Thymus (tissue), 11 donors: ENCODE results near the gene PLB1. TPM values are rescaled to one million over a fixed set of nuclear protein-coding genes. Genes with fewer than 3 reads are reported as not detected.
"Not testable (repeated sequence)": the region's sequence is repeated elsewhere in the genome, so short reads cannot be mapped to it uniquely, and the experiment has no call there.

Experiments
- DNase-seq, 9 donors: peaks; one replicate each; pipeline ENCODE4 v3.0.0-alpha.2; 2013; ENCODE audit warnings: low spot score in 9 of 9, low read depth in 6 of 9, missing footprints in 1 of 9
- H3K27ac ChIP-seq, 2 donors: one replicate each; pipeline ENCODE4 v1.5.1; 2013; ENCODE audit warnings: control low read depth in 1 of 2, low read depth in 1 of 2, low read length in 1 of 2, mild to moderate bottlenecking in 1 of 2, moderate library complexity in 1 of 2
- H3K27me3 ChIP-seq, 2 donors: one replicate each; pipeline ENCODE4 v1.5.1; 2013; ENCODE audit warnings: low read length in 1 of 2; ENCODE audit not compliant: control insufficient read depth in 2 of 2, insufficient read depth in 1 of 2
- H3K36me3 ChIP-seq, 2 donors: one replicate each; pipeline ENCODE4 v1.5.1; 2013; ENCODE audit warnings: low read length in 1 of 2, mild to moderate bottlenecking in 1 of 2, moderate library complexity in 1 of 2; ENCODE audit not compliant: control insufficient read depth in 2 of 2, insufficient read depth in 2 of 2
- H3K4me1 ChIP-seq, 2 donors: one replicate each; pipeline ENCODE4 v1.5.1; 2013; ENCODE audit warnings: low read length in 2 of 2; ENCODE audit not compliant: control insufficient read depth in 2 of 2, insufficient read depth in 2 of 2
- H3K4me3 ChIP-seq, 2 donors: one replicate each; pipeline ENCODE4 v1.5.1; 2013; ENCODE audit warnings: low read length in 2 of 2, control low read depth in 1 of 2, mild to moderate bottlenecking in 1 of 2
- H3K9me3 ChIP-seq, 2 donors: one replicate each; pipeline ENCODE4 v1.5.1; 2013; ENCODE audit warnings: low read length in 1 of 2, mild to moderate bottlenecking in 1 of 2; ENCODE audit not compliant: control insufficient read depth in 2 of 2, insufficient read depth in 1 of 2
- WGBS: extraction: QIAGEN DNeasy Blood & Tissue Kit; methylation state at CpG from one replicate; pipeline ENCODE4 v1.1.7; 2013; 5-methylcytosine and 5-hydroxymethylcytosine counted together
- polyA plus RNA-seq: library from polyadenylated mRNA; stranded (reverse); fragments of 200-250 nt; gene quantifications from one replicate; pipeline ENCODE4 v1.2.3, GENCODE V29; 2013
- total RNA-seq: library from RNA; stranded (reverse); fragments of 120-200 nt; gene quantifications from one replicate; pipeline ENCODE4 v1.2.4, GENCODE V29; 2013
- donor health status: healthy.

PLB1 gene
- total and polyA plus RNA-seq, 2 donors = 1.8 to 2.3 TPM

DNA sequence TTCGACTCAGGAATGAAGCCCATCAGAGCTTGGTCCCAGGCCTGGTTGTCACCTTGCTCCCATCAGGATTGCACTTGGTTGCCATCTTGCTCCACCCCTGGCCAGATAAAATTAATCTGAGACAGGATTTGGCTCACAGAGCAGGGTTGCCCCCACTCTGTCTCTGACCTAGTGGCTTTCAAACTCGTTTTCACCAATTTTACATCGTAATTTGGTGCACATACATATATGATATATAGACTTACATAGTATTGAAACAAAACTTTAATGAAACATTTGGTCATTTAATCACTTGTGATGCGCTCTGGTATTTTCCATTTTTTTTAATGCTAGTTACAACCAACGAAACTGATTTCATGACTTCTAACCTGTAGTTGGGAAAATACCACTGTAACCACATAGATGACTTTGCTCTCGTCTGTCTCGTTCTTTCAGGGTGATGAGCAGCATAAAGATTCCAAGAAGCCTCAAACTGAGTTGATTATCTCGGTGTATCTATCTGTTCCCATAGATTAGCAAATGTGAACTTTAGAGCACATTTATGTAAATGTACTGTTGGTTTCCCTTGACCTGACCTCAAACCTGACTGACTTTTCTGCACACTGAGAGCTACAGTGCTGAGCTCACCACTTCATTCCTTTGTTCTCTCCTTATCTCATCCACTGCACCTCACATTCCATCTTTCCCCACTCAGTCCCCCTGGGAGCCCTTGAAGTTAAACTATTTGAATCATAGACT is 30.5 kb upstream of the PLB1 start:
- H3K4me3 ChIP-seq = no peak overlapping the region
- WGBS = 63% methylated on average over 8 of the region's 8 CpGs
- DNase-seq = peak in 1 of 9 donors; percentile 20
- no peaks in the 10 kb centered on the region for H3K4me1 ChIP-seq
- peaks cover 0 to 4% of the 10 kb centered on the region in 2 donors for H3K9me3 ChIP-seq
- no peak overlapping the region for H3K27ac ChIP-seq
- H3K27me3 ChIP-seq = no peaks in the 10 kb centered on the region
- H3K36me3 ChIP-seq = no peaks in the 10 kb centered on the region

DNA sequence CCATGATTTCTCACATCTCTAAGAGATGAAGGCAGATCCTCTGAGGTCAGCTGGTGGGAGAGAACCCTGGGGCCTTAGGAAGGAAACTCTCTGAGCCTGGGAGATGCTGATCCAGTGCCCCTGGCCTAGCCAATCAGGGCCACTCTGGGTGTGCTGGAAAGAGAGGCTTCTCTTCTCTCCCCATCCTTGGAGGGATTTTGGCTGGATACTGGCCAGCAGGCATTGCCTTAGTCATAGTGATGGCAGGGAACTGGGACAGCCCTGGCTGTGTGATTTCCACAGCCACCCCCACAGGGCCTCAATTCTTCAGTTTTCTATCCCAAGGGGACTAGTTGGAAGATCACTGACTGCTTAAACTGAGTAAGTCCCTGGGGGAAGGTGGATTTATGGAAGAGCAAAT is 26.6 kb upstream of the PLB1 start:
- DNase-seq = no peak
- Histone ChIP-seq H3K27me3 (no peaks in the 10 kb centered on the region), H3K27ac (no peak overlapping the region), H3K4me1 (no peaks in the 10 kb centered on the region), H3K36me3 (no peaks in the 10 kb centered on the region), H3K4me3 (no peak overlapping the region), H3K9me3 (no peaks in the 10 kb centered on the region)

DNA sequence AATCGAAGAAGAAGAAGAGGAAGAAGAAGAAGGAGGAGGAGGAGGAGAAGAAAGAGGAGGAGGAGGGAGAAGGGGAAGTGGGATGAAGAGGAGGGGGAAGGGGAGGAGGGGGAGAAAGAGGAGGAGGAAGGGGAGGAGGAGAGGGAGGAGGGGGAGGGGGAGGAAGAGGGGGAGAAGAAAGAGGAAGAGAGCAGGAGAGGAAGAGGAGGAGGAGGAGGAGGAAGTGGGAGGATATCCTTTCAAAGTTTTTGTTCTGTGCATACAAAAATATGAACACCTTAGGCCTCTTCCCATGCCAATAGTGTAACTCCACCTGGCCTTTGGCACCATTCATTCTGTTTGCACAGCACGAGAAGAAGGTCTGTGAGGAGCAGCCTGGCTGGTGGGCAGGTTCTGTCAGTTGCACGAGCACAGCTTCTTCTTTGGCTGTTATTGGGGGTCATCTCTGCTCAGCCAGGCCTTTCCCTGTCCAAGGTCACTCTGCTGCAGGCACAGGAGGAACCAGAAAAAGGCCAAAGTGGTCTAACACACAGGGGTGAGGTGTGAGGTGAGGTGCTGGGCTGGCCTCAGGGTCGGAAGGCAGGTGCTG is 25.8 kb upstream of the PLB1 start:
- Histone ChIP-seq H3K27me3 (no peaks in the 10 kb centered on the region), H3K4me3 (no peak overlapping the region), H3K27ac (no peak overlapping the region), H3K9me3 (no peaks in the 10 kb centered on the region), H3K4me1 (no peaks in the 10 kb centered on the region), H3K36me3 (no peaks in the 10 kb centered on the region)
- 81% methylated on average over 4 of the region's 4 CpGs for WGBS
- no peak for DNase-seq

- no peak for DNase-seq
- no peaks in the 10 kb centered on the region for H3K4me1 ChIP-seq
- no peaks in the 10 kb centered on the region for H3K36me3 ChIP-seq
- 95% methylated on average over 4 of the region's 4 CpGs for WGBS
- H3K9me3 ChIP-seq = no peaks in the 10 kb centered on the region
- H3K4me3 ChIP-seq = no peak overlapping the region
- H3K27ac ChIP-seq = no peak overlapping the region
- no peaks in the 10 kb centered on the region for H3K27me3 ChIP-seq
These were observed 25.1 kb upstream of the PLB1 start for GRCh38 chr2:28470759-28471158.

GRCh38 chr2:28471214-28471613 is 24.6 kb upstream of the PLB1 start:
- Histone ChIP-seq H3K36me3 (no peaks in the 10 kb centered on the region), H3K27me3 (no peaks in the 10 kb centered on the region), H3K9me3 (no peaks in the 10 kb centered on the region), H3K4me1 (no peaks in the 10 kb centered on the region), H3K4me3 (no peak overlapping the region), H3K27ac (no peak overlapping the region)
- no peak for DNase-seq
- 97% methylated on average over 5 of the region's 5 CpGs for WGBS

DNA sequence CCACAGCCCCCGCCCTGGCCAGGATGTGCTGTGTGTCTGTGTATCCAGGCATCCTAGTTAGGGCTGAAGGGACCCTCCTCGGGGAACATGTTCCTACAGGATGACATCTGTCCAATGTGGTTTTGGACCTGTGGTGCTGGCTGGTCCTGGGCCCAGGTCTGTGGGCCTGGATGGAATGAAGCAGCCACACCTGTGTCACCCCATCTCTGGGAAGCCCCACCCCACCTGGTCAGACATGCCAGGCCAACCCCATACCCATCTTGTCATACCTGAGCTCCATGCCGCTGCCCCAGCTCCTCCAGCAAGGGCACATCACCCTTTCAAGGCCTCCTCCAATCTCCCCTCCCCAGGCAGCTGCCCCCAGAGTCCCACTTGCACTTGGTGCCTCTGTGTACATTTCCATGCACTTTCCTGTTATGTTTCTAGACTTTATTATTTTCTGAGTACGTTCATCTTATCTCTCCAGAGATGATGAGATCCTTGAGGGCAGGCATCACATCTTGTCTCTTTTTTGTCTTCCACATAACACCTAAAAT is 24.1 kb upstream of the PLB1 start:
- 93% methylated on average over 4 of the region's 4 CpGs for WGBS
- Histone ChIP-seq H3K36me3 (no peaks in the 10 kb centered on the region), H3K27ac (no peak overlapping the region), H3K27me3 (no peaks in the 10 kb centered on the region), H3K9me3 (no peaks in the 10 kb centered on the region), H3K4me1 (no peaks in the 10 kb centered on the region), H3K4me3 (no peak overlapping the region)
- DNase-seq = no peak

DNA sequence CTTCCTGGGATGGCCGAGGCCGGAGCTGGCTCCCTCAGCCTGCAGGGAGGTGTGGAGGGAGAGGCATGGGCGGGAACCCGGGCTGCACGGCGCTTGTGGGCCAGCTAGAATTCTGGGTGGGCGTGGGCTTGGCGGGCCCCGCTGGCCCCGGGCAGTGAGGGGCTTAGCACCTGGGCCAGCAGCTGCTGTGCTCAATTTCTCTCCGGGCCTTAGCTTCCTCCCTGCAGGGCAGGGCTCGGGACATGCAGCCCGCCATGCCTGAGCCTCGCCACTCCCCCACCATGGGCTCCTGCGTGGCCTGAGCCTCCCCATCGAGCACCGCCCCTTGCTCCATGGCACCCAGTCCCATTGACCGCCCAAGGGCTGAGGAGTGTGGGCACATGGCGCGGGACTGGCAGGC is 23.2 kb upstream of the PLB1 start:
- DNase-seq, H3K27ac ChIP-seq, H3K27me3 ChIP-seq, H3K36me3 ChIP-seq, H3K4me1 ChIP-seq, H3K4me3 ChIP-seq, H3K9me3 ChIP-seq: not testable (repeated sequence)
- 94% methylated on average over 20 of the region's 20 CpGs for WGBS

- DNase-seq = no peak
- H3K27ac ChIP-seq = no peak overlapping the region
- no peaks in the 10 kb centered on the region for H3K9me3 ChIP-seq
- no peaks in the 10 kb centered on the region for H3K27me3 ChIP-seq
- H3K4me3 ChIP-seq = no peak overlapping the region
- WGBS = 96% methylated on average over 3 of the region's 3 CpGs
- H3K36me3 ChIP-seq = no peaks in the 10 kb centered on the region
- H3K4me1 ChIP-seq = no peaks in the 10 kb centered on the region
These were observed 20.7 kb upstream of the PLB1 start for GRCh38 chr2:28475088-28475595.

GRCh38 chr2:28477087-28477486 is 18.8 kb upstream of the PLB1 start:
- WGBS = 99% methylated on average over 2 of the region's 2 CpGs
- Histone ChIP-seq H3K4me3 (no peak overlapping the region), H3K27ac (no peak overlapping the region), H3K36me3 (no peaks in the 10 kb centered on the region), H3K27me3 (no peaks in the 10 kb centered on the region), H3K4me1 (no peaks in the 10 kb centered on the region), H3K9me3 (no peaks in the 10 kb centered on the region)
- no peak for DNase-seq
